Measurements from ENCODE around the gene MLYCD. TPM values are rescaled to one million over a fixed set of nuclear protein-coding genes. Genes with fewer than 3 reads are reported as not detected.

Gene MLYCD
- total RNA-seq, 1 experiment from 2014 or later, result 2.0 TPM

GRCh38 chr16:83908798-83909197, 9.9 kb downstream of the MLYCD start:
- Histone ChIP-seq H3K36me3 (ENCODE audit: insufficient read depth, low read length, poor library complexity, severe bottlenecking) (no peaks in the 10 kb centered on the region), H3K4me3 (ENCODE audit: low read depth, low read length, poor library complexity, severe bottlenecking) (no peak overlapping the region), H3K4me1 (ENCODE audit: insufficient read depth, low read length, poor library complexity, severe bottlenecking) (no peaks in the 10 kb centered on the region), H3K27me3 (replicated peaks; ENCODE audit: insufficient read depth, low read depth, low read length, poor library complexity) (no peaks in the 10 kb centered on the region), H3K9me3 (ENCODE audit: low read depth, low read length, poor library complexity, severe bottlenecking) (no peaks in the 10 kb centered on the region), H3K27ac (ENCODE audit: low read depth, low read length, poor library complexity, severe bottlenecking) (no peak overlapping the region)
- intact Hi-C loops (cut with micrococcal nuclease; ENCODE audit: unreplicated experiment), result no loop called here
- ChIA-PET POLR2A (ENCODE audit: low non-redundant PET) (no interaction called here), CTCF (no interaction called here)
- DNase-seq (ENCODE audit: low spot score), result no peak
- TF ChIP-seq EZH2 (IDR thresholded peaks at IDR 0.05; ENCODE audit: borderline replicate concordance, low read depth, low read length, poor library complexity, severe bottlenecking), result no peak
- TF ChIP-seq CTCF (conservative IDR thresholded peaks at IDR 0.05; ENCODE audit: low read depth, low read length), result no peak
- BruUV-seq (replicated peaks), result no TSS peak

DNA sequence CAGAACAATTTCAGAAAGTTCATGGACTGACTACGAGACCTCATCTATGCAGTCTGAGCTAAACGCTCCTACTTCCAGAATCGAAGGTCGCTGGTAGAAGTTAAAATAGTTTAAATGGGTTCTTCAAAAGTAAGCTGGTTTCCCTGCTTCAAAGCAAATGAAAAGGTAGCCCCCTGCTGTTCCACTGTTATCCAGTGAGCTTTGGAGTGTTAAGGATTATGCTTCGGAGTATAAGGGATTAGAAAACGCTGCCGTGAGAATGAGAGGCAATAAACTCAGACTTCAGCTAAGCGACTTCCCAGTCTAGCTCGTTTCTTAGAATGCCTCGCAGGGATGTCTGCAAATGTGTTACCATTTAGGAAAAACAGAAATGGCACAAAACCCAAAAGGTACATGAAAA, 12.4 kb downstream of the MLYCD start:
- CTCF ChIA-PET, result no interaction called here
- Histone ChIP-seq H3K27ac (ENCODE audit: low read depth, low read length, poor library complexity, severe bottlenecking) (no peak overlapping the region), H3K36me3 (ENCODE audit: insufficient read depth, low read length, poor library complexity, severe bottlenecking) (no peaks in the 10 kb centered on the region), H3K4me3 (ENCODE audit: low read depth, low read length, poor library complexity, severe bottlenecking) (no peak overlapping the region), H3K4me1 (ENCODE audit: insufficient read depth, low read length, poor library complexity, severe bottlenecking) (no peaks in the 10 kb centered on the region), H3K9me3 (ENCODE audit: low read depth, low read length, poor library complexity, severe bottlenecking) (no peaks in the 10 kb centered on the region), H3K27me3 (replicated peaks; ENCODE audit: insufficient read depth, low read depth, low read length, poor library complexity) (no peaks in the 10 kb centered on the region)
- intact Hi-C loops (cut with micrococcal nuclease; ENCODE audit: unreplicated experiment), result no loop called here
- POLR2A ChIA-PET (ENCODE audit: low non-redundant PET), result no interaction called here
- no peak for DNase-seq (ENCODE audit: low spot score)
- no TSS peak for BruUV-seq (replicated peaks)
- TF ChIP-seq CTCF (conservative IDR thresholded peaks at IDR 0.05; ENCODE audit: low read depth, low read length) (no peak), EZH2 (IDR thresholded peaks at IDR 0.05; ENCODE audit: borderline replicate concordance, low read depth, low read length, poor library complexity, severe bottlenecking) (no peak)

GRCh38 chr16:83912519-83913244, 13.8 kb downstream of the MLYCD start:
- intact Hi-C loops (cut with micrococcal nuclease; ENCODE audit: unreplicated experiment), result no loop called here
- ChIA-PET POLR2A (ENCODE audit: low non-redundant PET) (no interaction called here), CTCF (no interaction called here)
- H3K36me3 ChIP-seq (ENCODE audit: insufficient read depth, low read length, poor library complexity, severe bottlenecking), result no peaks in the 10 kb centered on the region
- no peaks in the 10 kb centered on the region for H3K4me1 ChIP-seq (ENCODE audit: insufficient read depth, low read length, poor library complexity, severe bottlenecking)
- DNase-seq (ENCODE audit: low spot score), result no peak
- H3K27me3 ChIP-seq (replicated peaks; ENCODE audit: insufficient read depth, low read depth, low read length, poor library complexity), result no peaks in the 10 kb centered on the region
- no peaks in the 10 kb centered on the region for H3K9me3 ChIP-seq (ENCODE audit: low read depth, low read length, poor library complexity, severe bottlenecking)
- H3K27ac ChIP-seq (ENCODE audit: low read depth, low read length, poor library complexity, severe bottlenecking), result no peak overlapping the region
- TF ChIP-seq CTCF (conservative IDR thresholded peaks at IDR 0.05; ENCODE audit: low read depth, low read length) (no peak), EZH2 (IDR thresholded peaks at IDR 0.05; ENCODE audit: borderline replicate concordance, low read depth, low read length, poor library complexity, severe bottlenecking) (no peak)
- no peak overlapping the region for H3K4me3 ChIP-seq (ENCODE audit: low read depth, low read length, poor library complexity, severe bottlenecking)
- BruUV-seq (replicated peaks), result no TSS peak

Data from A673 (cell line).